H1 (cell line): Measurements from ENCODE around the gene CTNS. TPM values are rescaled to one million over a fixed set of nuclear protein-coding genes. Genes with fewer than 3 reads are reported as not detected.

Experiments
- CHD7 ChIP-seq: fragments of 300-600 bp; sonication (generic); IDR thresholded peaks from 2 replicates; pipeline ENCODE4 v1.7.1; 2012; ENCODE audit warnings: low read length, moderate library complexity, mild to moderate bottlenecking, inconsistent platforms; ENCODE audit not compliant: insufficient replicate concordance
- GTF2F1 ChIP-seq: IDR thresholded peaks from 2 replicates; pipeline ENCODE4 v1.6.1; 2012; ENCODE audit warnings: low read depth, low read length, improper control_type of control experiment, borderline replicate concordance
- JUND ChIP-seq: IDR thresholded peaks from 2 replicates; pipeline ENCODE4 v1.6.1; 2011; ENCODE audit warnings: mild to moderate bottlenecking, improper control_type of control experiment, low read length
- KDM5A ChIP-seq: fragments of 200-600 bp; IDR thresholded peaks from 2 replicates; pipeline ENCODE4 v1.7.1; 2012; ENCODE audit warnings: mild to moderate bottlenecking, low read length, inconsistent platforms, mixed read lengths
- POU5F1 ChIP-seq: IDR thresholded peaks from 2 replicates; pipeline ENCODE4 v1.6.1; 2011; ENCODE audit warnings: low read depth, mild to moderate bottlenecking, low read length, moderate library complexity
- SIX5 ChIP-seq: IDR thresholded peaks from 2 replicates; pipeline ENCODE4 v1.6.1; 2011; ENCODE audit warnings: mild to moderate bottlenecking, low read depth, low read length
- TAF1 ChIP-seq: IDR thresholded peaks from 2 replicates; pipeline ENCODE4 v1.6.1; 2011; ENCODE audit warnings: mild to moderate bottlenecking, low read depth, low read length
- TBP ChIP-seq: IDR thresholded peaks from 2 replicates; pipeline ENCODE4 v1.6.1; 2011; ENCODE audit warnings: low read depth, low read length, improper control_type of control experiment
- YY1 ChIP-seq: IDR thresholded peaks from 2 replicates; pipeline ENCODE4 v1.6.1; 2011; ENCODE audit warnings: low read depth, mild to moderate bottlenecking, low read length
- ZNF274 ChIP-seq: IDR thresholded peaks from 2 replicates; pipeline ENCODE4 v1.7.0; 2012; ENCODE audit warnings: low read length, borderline replicate concordance; ENCODE audit errors: extremely low read depth
- polyA plus RNA-seq, 7 experiments: library from polyadenylated mRNA; depleted of rRNA in 3 of 7; stranded (reverse) in 5 of 7; unstranded in 2 of 7; fragments of >200 nt in 5 of 7; fragments of 200-250 nt in 2 of 7; gene quantifications; 1 replicate in 5 of 7; 2 replicates in 1 of 7; 4 replicates in 1 of 7; pipeline versions ENCODE4 v1.2.1 to v1.2.3, GENCODE V29; 2011 to 2013; ENCODE audit warnings: missing spikeins in 2 of 7, mixed read lengths in 2 of 7
- total RNA-seq: library from RNA; stranded (reverse); fragmentation: NEBNext Ultra II Directional; extraction: Animal tissue kit (Norgen Biotek cat#: 25700); gene quantifications from 2 replicates; pipeline ENCODE4 v1.2.1, GENCODE V29; 2021

The CTNS gene
- total and polyA plus RNA-seq, 2 of the 8 experiments (the other 6 are each of a cell fraction or from before 2014, with no cell fraction given): 11.6 to 12.9 TPM

GRCh38 chr17:3621146-3621720, 15.3 kb upstream of the CTNS start (continued):
- TF ChIP-seq CHD7 (no peak), SIX5 (no peak), TAF1 (no peak), GTF2F1 (no peak), KDM5A (no peak), POU5F1 (no peak), ZNF274 (no peak), TBP (no peak), JUND (no peak), YY1 (no peak)
